ENCODE data around the gene SYNJ2BP.

SYNJ2BP gene

GRCh38 chr14:70391493-70392391 lies 25.1 kb downstream of the SYNJ2BP start:
- no peak for TF ChIP-seq CTCF (conservative IDR thresholded peaks at IDR 0.05; ENCODE audit: low read depth, low read length)
- H3K4me3 ChIP-seq (ENCODE audit: low read length), result no peak overlapping the region
- no peak for DNase-seq (ENCODE audit: low read depth)

GRCh38 chr14:70382536-70382935 lies 34.4 kb downstream of the SYNJ2BP start:
- no peak overlapping the region for H3K4me3 ChIP-seq (ENCODE audit: low read length)
- no peak for TF ChIP-seq CTCF (conservative IDR thresholded peaks at IDR 0.05; ENCODE audit: low read depth, low read length)
- DNase-seq (ENCODE audit: low read depth), result no peak

- DNase-seq (ENCODE audit: low read depth), result no peak
- no peak for TF ChIP-seq CTCF (conservative IDR thresholded peaks at IDR 0.05; ENCODE audit: low read depth, low read length)
- H3K4me3 ChIP-seq (ENCODE audit: low read length), result no peak overlapping the region
Observed at GRCh38 chr14:70380824-70381223, 36.1 kb downstream of the SYNJ2BP start.

GRCh38 chr14:70378696-70379095 lies 38.2 kb downstream of the SYNJ2BP start:
- H3K4me3 ChIP-seq (ENCODE audit: low read length), result no peak overlapping the region
- DNase-seq (ENCODE audit: low read depth), result no peak
- no peak for TF ChIP-seq CTCF (conservative IDR thresholded peaks at IDR 0.05; ENCODE audit: low read depth, low read length)

Measured in retinal pigment epithelial cell (primary cell).